Stimulated activated naive CD8-positive, alpha-beta T cell treated with anti-CD3 and anti-CD28 coated beads, Interleukin-15, amount 100 ng/mL, for 72 hours (primary cell): Measurements from ENCODE around the gene ERBB4.
"Not testable (repeated sequence)": the region's sequence is repeated elsewhere in the genome, so short reads cannot be mapped to it uniquely, and the experiment has no call there.

Experiments used
- ATAC-seq: fragments of 150-1000 bp; cut with Tn5 transposase; 2 replicates; pipeline ENCODE4 v1.10.0; 2021; ENCODE audit warnings: mild to moderate bottlenecking, moderate library complexity
- DNase-seq, 2 donors: peaks; one replicate each; pipeline ENCODE4 v3.0.0; 2021 to 2022
- H3K27ac Mint-ChIP-seq, 2 donors: one replicate each; pipeline ENCODE4 v1.8.0; 2022; ENCODE audit warnings: mild to moderate bottlenecking in 2 of 2, mixed read lengths in 2 of 2, moderate library complexity in 2 of 2
- H3K27me3 Mint-ChIP-seq: one replicate; pipeline ENCODE4 v1.8.0; 2022; ENCODE audit warnings: mixed read lengths
- H3K4me1 Mint-ChIP-seq: one replicate; pipeline ENCODE4 v1.8.0; 2022; ENCODE audit warnings: mild to moderate bottlenecking, mixed read lengths
- H3K4me3 Mint-ChIP-seq, 2 donors: one replicate each; pipeline ENCODE4 v1.8.0; 2022; ENCODE audit warnings: mild to moderate bottlenecking in 2 of 2, mixed read lengths in 2 of 2, moderate library complexity in 1 of 2
- H3K9me3 Mint-ChIP-seq, 2 donors: one replicate each; pipeline ENCODE4 v1.8.0; 2022; ENCODE audit warnings: mixed read lengths in 2 of 2

Gene ERBB4

DNA sequence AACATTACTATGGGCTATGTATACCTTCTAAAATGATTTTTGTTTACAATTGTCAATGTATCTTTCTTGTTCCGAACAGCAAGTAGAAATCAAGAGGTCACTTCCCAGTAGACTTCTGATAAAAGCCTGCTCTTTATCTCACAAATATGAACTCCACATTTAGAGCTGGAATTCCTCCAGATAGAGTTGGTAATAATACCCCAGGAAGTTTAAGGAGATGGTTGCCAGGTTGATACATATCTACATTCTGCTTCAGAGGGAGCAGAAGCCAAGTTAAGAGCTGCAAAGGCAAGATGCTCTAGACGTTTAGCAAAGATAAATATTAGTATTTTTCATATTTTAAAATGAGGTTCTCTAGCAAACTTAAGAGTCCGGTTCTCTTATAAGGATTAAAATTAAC is 267.0 kb downstream of the ERBB4 start:
- Mint-ChIP-seq H3K27ac (no peak overlapping the region), H3K4me1 (no peaks in the 10 kb centered on the region), H3K4me3 (no peak overlapping the region), H3K27me3 (no peaks in the 10 kb centered on the region), H3K9me3 (no peaks in the 10 kb centered on the region)
- DNase-seq (no peak), ATAC-seq (no peak)

DNA sequence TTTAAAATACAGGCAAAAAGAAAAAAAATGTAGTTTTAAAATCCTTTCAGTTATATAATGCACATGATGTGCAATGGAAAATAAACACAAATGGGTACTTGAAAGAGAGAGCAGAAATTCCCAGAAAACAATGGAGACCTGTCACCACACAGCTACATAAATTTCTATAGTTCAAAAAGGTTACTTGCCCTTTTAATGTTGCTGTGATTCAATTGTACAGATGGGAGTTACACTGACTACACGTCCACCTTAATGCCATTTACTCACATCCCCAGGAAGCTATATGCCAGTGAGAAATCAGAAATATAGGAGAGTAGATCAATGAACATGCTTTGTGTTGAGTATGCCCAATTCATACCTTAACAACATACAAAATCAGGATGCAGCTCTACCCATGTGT is 269.6 kb downstream of the ERBB4 start:
- DNase-seq = no peak
- no peaks in the 10 kb centered on the region for H3K9me3 Mint-ChIP-seq
- no peak overlapping the region for H3K4me3 Mint-ChIP-seq
- ATAC-seq = no peak
- no peak overlapping the region for H3K27ac Mint-ChIP-seq
- no peaks in the 10 kb centered on the region for H3K4me1 Mint-ChIP-seq
- no peaks in the 10 kb centered on the region for H3K27me3 Mint-ChIP-seq

DNA sequence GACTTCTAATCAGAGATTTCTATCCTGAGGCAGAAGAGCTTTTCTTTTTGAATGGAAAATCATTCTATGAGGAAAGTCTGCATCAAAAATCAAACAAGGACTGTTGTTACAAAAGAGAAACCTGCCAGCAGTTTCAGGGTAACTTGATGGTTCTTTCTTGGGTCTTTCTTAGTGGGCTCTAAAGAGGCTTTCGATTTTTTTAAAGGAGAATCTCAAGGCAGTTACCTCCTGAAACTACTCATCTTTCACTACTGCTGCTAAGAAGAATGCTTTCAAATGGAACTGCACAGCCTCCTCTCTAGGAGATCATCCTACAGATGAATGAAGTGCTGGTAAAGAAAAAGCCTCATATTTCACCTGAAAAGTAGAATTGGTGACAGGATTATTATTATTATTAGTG is 272.3 kb downstream of the ERBB4 start:
- H3K9me3 Mint-ChIP-seq = no peaks in the 10 kb centered on the region
- no peak for DNase-seq
- no peak overlapping the region for H3K27ac Mint-ChIP-seq
- no peaks in the 10 kb centered on the region for H3K4me1 Mint-ChIP-seq
- H3K27me3 Mint-ChIP-seq = no peaks in the 10 kb centered on the region
- no peak overlapping the region for H3K4me3 Mint-ChIP-seq
- ATAC-seq = no peak

DNA sequence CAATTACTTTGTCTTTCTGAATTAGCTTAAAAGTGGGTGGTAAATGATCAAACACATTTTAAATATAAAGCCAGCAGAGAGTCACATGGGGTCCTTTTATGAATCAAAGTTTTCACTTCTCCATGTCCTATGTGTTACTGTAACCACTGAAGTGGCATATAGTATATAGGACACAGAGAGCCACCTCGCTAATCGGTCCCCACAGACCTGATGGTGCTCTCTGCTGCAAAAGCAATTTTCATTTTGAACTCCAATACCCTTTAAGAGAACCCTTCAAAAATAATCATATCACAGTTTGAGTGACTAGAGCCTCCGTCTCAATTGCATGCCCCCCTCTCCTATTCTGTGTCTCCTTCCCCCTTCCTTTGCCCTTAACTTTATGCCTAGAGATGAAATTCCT is 272.8 kb downstream of the ERBB4 start:
- Mint-ChIP-seq H3K9me3 (no peaks in the 10 kb centered on the region), H3K4me1 (no peaks in the 10 kb centered on the region), H3K4me3 (no peak overlapping the region), H3K27me3 (no peaks in the 10 kb centered on the region), H3K27ac (no peak overlapping the region)
- DNase-seq (no peak), ATAC-seq (no peak)

DNA sequence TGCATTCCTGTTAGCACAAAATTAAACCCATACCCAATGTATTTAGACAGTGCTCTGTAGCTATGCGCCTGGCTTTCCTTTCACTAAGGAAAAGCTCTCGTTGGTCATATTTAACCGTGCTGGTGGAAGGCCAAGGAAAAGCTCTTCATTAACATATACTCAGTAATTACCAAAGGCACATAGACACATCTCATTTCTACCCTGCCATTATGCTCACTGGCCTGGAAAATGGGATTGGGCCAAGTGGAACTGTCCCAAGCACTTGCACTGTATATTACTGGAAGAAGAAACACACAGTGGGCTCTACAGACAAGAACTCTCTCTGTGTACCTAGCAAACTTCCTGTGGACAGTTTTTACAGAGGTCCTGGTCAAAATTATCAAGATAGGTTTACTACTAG is 274.4 kb downstream of the ERBB4 start:
- H3K4me3 Mint-ChIP-seq = no peak overlapping the region
- no peak overlapping the region for H3K27ac Mint-ChIP-seq
- DNase-seq (no peak), ATAC-seq (no peak)
- H3K27me3 Mint-ChIP-seq = no peaks in the 10 kb centered on the region
- no peaks in the 10 kb centered on the region for H3K4me1 Mint-ChIP-seq
- H3K9me3 Mint-ChIP-seq = no peaks in the 10 kb centered on the region

DNA sequence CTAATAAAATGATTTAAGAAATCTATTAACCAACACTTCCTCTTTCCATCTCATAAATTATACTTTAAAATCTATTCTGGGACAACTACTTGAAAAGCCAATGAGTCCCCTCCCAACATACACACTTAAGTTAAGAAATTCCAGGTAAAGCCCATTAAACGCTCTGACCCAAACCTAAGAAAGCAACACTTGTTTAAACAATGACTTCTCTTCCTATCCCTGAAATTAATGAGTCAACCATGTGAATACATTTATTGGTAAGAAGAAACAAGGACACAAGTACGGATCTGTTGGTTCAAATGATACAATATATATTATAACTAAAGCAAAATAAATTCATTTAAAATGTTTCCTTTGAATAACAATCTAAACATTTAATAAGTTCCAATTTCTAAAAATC is 279.4 kb downstream of the ERBB4 start:
- H3K4me1 Mint-ChIP-seq = no peaks in the 10 kb centered on the region
- no peaks in the 10 kb centered on the region for H3K9me3 Mint-ChIP-seq

DNA sequence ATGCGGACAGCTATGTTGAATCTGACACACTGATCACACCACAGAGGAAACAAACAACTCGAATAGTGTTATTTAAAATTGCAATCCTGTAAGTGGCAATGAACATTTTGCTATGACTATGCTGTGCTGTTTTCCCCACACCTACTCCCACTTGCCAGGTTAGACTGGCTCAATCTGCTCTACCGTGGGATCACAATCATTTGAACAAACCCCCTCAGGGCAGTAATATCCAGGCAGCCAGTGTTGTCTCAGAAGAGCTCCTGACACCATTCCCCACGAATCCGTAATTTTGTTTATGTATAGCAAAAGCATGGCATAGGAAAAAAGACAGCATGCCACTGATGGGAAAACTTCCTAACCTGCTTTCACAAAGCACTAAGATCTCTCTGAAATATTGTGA is 284.3 kb downstream of the ERBB4 start:
- H3K27me3 Mint-ChIP-seq = no peaks in the 10 kb centered on the region
- H3K27ac Mint-ChIP-seq = no peak overlapping the region
- no peak overlapping the region for H3K4me3 Mint-ChIP-seq
- no peak for DNase-seq
- H3K9me3 Mint-ChIP-seq = no peaks in the 10 kb centered on the region
- ATAC-seq = no peak
- no peaks in the 10 kb centered on the region for H3K4me1 Mint-ChIP-seq

More for the DNA sequence above, 279.4 kb downstream of the ERBB4 start:
- Mint-ChIP-seq H3K27me3 (no peaks in the 10 kb centered on the region), H3K27ac (no peak overlapping the region), H3K4me3 (no peak overlapping the region)
- no peak for DNase-seq
- no peak for ATAC-seq

DNA sequence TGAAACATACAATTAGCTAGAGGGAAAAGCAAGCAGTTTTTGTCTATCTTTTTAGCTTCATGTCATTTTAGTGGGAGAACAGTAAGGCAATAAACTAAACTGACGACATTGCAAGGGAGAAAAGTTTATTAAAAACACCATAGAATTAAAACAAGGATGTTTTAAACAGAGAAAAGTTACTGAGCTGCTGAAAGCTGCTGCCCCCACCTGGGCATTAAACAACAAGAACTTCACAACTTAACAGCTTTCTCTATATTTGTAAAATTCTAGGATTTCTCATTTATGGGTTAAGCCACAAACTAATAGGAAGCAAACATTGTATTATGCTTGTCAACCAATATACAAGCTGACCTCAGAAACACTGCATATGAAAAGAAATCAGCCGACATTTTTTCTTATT is 289.2 kb downstream of the ERBB4 start:
- DNase-seq = no peak
- Mint-ChIP-seq H3K9me3 (no peaks in the 10 kb centered on the region), H3K4me1 (no peaks in the 10 kb centered on the region), H3K27ac (no peak overlapping the region), H3K4me3 (no peak overlapping the region), H3K27me3 (no peaks in the 10 kb centered on the region)
- no peak for ATAC-seq

DNA sequence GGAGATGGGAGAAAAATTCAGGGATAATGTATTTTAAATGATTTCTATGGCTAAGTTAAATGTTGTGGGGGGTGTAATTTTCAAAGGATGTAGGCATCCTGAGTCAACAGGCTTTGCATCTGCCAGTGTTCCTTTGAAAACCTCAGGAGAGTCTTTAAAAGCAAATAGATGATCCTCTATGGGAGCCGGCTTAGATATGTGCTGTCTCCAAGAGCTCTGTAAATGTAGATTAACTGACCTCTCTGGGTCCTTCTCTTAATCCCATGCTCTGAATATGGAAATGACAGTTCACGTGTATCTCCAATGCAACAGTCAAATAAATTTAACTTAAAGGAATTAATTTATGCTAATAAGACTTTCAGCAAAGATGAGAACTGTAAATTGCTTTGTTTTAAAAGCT is 292.7 kb downstream of the ERBB4 start:
- DNase-seq = no peak
- ATAC-seq = no peak
- no peaks in the 10 kb centered on the region for H3K4me1 Mint-ChIP-seq
- no peak overlapping the region for H3K27ac Mint-ChIP-seq
- H3K27me3 Mint-ChIP-seq = no peaks in the 10 kb centered on the region
- H3K4me3 Mint-ChIP-seq = no peak overlapping the region
- no peaks in the 10 kb centered on the region for H3K9me3 Mint-ChIP-seq

DNA sequence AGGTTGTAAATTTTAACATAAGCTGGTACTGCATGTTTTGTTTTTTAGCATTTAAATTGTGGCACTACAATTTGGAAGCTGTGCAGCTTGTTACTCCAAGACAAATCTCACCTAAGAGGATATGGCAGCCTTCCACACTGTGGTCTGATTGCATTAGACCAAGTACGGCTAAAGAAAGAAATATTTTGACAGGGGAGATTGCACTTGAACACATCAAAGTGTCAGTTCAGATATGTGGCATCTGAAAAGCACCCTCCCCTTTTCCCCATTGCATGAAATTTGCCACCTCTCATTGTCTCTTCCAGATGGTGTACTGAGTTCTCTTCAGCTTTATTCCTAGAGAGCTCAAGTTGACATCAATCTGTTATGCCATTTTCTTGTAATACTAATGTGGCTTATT is 295.9 kb downstream of the ERBB4 start:
- ATAC-seq = no peak
- Mint-ChIP-seq H3K27ac (no peak overlapping the region), H3K27me3 (no peaks in the 10 kb centered on the region), H3K4me1 (no peaks in the 10 kb centered on the region), H3K9me3 (no peaks in the 10 kb centered on the region), H3K4me3 (no peak overlapping the region)
- no peak for DNase-seq

DNA sequence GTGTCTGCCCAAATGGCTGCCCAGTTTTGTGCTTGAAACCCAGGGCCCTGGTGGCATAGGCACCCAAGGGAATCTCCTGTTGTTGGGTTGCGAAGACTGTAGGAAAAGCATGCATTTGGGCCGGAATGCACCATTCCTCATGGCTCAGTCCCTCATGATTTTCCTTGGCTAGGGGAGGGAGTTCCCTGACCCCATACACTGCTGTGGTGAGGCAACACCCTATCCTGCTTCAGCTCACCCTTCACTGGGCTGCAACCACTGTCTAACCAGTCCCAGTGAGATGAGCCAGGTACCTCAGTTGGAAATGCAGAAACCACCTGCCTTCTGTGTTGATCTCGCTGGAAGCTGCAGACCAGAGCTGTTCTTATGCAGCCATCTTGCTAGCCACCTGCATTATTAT is 300.4 kb downstream of the ERBB4 start:
- not testable (repeated sequence) for H3K27ac Mint-ChIP-seq, ATAC-seq, H3K9me3 Mint-ChIP-seq, H3K4me1 Mint-ChIP-seq, H3K27me3 Mint-ChIP-seq, DNase-seq, H3K4me3 Mint-ChIP-seq

DNA sequence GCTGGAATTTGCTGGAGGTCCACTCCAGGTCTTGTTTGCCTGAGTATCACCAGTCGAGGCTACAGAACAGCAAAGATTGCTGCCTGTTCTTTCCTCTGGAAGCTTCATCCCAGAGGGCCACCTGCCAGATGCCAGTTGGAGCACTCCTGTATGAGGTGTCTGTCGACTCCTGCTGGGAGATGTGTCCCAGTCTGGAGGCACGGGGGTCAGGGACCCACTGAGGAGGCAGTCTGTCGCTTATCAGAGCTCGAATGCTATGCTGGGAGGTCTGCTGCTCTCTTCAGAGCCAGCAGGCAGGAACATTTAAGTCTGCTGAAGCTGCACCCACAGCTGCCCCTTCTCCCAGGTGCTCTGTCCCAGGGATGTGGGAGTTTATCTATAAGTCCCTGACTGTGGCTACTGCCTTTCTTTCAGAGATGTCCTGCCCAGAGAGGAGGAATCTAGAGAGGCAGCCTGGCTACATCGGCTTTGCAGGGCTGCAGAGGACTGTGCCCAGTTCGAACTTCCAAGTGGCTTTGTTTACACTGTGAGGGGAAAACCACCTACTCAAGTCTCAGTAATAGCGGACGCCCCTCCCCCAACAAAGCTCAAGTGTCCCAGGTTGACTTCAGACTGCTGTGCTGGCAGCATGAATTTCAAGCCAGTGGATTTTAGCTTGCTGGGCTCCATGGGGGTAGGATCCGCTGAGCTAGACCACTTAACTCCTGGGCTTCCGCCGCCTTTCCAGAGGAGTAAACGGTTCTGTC is 301.1 kb downstream of the ERBB4 start:
- ATAC-seq (no peak), DNase-seq (no peak)
- H3K27me3 Mint-ChIP-seq = no peaks in the 10 kb centered on the region
- H3K4me3 Mint-ChIP-seq = no peak overlapping the region
- no peaks in the 10 kb centered on the region for H3K4me1 Mint-ChIP-seq
- H3K9me3 Mint-ChIP-seq = peaks cover 0 to 7% of the 10 kb centered on the region in 2 donors
- no peak overlapping the region for H3K27ac Mint-ChIP-seq

DNA sequence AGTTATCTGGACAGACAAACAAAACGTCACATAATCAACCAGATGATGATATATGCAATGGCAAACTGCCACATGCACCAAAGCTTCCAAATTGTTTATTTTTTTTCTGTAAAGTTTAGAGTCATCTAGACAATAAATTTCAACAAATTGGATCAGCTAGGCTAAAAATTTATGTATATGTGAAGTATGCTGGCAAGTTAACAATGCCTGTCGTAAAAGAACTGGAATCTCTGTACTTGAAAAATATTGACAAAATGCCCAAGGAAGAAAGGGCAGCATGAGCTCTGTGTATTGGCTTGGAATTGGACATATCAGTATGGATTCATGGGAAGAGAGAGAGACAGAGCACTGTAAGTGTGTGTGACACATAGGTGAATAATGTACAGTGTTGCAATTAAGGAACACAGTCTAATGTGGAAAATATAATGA is 309.8 kb downstream of the ERBB4 start:
- ATAC-seq (no peak), DNase-seq (no peak)
- Mint-ChIP-seq H3K27ac (no peak overlapping the region), H3K4me1 (no peaks in the 10 kb centered on the region), H3K9me3 (peaks cover 0 to 7% of the 10 kb centered on the region in 2 donors), H3K4me3 (no peak overlapping the region), H3K27me3 (no peaks in the 10 kb centered on the region)

DNA sequence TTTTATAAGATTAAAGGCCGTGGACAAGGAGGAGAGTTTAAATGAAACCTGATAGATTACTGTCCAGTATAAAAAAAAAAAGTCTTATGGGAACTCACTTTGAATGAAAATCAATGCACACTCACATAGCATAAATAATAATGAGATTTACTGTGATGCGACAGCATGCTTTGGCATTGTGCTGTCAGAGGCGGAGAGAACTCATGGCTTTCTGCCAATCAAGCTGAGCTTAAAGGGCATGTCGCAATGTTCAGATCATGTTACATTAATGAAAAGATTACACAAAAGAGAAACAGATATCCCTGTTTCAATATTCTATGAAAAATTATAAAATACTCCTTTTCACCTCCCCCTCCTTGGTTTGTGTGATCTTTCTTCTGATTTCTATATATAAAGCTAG is 310.8 kb downstream of the ERBB4 start:
- H3K27me3 Mint-ChIP-seq = no peaks in the 10 kb centered on the region
- no peaks in the 10 kb centered on the region for H3K4me1 Mint-ChIP-seq
- DNase-seq = no peak
- ATAC-seq = no peak
- no peak overlapping the region for H3K4me3 Mint-ChIP-seq
- H3K9me3 Mint-ChIP-seq = peaks cover 0 to 7% of the 10 kb centered on the region in 2 donors
- no peak overlapping the region for H3K27ac Mint-ChIP-seq

DNA sequence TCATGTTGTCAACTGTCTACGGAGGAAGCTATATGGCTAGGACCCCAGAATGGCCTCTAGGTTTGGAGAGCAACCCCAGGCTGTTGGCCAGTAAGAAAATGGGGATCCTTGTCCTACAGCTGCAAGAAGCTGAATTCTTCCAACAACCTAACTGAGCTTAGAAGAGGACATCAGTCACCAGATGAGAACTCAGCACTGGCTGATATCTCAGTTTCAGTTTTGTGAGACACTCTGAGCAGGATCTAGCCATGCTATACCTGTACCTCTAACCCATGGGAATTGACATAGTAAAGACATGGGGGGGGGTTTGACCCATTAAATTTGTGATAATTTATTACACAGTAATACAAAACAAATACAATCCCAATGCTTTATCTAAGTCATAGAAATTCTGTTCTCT is 312.5 kb downstream of the ERBB4 start:
- no peaks in the 10 kb centered on the region for H3K4me1 Mint-ChIP-seq
- DNase-seq (no peak), ATAC-seq (no peak)
- no peak overlapping the region for H3K27ac Mint-ChIP-seq
- H3K27me3 Mint-ChIP-seq = no peaks in the 10 kb centered on the region
- peaks cover 0 to 7% of the 10 kb centered on the region in 2 donors for H3K9me3 Mint-ChIP-seq
- no peak overlapping the region for H3K4me3 Mint-ChIP-seq

DNA sequence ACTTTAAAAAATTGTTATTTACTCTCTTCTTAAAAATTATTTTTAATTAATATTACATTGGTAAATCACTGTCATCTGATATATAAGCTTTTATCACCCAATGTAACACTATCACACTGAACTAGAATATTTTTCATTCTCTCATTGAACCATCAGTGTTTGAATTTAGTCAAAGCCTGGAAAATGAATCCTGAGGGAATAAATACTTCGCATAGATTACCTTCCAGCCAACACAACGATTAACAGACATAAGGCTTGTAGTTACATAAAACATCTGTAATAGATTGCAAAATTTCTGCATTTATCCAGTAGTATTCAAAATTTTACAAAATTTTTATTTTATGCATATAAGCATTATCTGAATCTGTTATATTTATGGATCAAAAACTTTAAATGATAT is 314.9 kb downstream of the ERBB4 start:
- no peak overlapping the region for H3K27ac Mint-ChIP-seq

DNA sequence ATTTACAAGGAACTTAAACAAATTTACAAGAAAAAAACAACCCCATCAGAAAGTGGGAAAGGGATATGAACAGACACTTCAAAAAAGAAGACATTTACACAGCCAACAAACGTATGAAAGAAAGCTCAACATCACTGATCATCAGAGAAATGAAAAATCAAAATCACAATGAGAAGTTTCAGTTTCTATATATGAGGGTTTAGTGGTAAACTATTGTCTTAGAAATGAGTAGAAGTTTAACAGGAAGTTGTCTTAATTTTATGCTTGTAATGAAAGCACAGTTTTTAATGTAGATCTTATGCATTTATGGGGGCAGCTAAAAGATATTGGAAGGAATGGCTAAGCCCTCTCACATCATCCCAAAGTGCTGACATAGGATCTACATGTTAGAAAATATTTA is 325.4 kb downstream of the ERBB4 start:
- H3K4me1 Mint-ChIP-seq = no peaks in the 10 kb centered on the region
- H3K27ac Mint-ChIP-seq = no peak overlapping the region
- DNase-seq = no peak
- H3K27me3 Mint-ChIP-seq = no peaks in the 10 kb centered on the region
- peaks cover 0 to 7% of the 10 kb centered on the region in 2 donors for H3K9me3 Mint-ChIP-seq
- no peak for ATAC-seq
- no peak overlapping the region for H3K4me3 Mint-ChIP-seq

More for the DNA sequence above, 314.9 kb downstream of the ERBB4 start:
- peaks cover 0 to 1% of the 10 kb centered on the region in 2 donors for H3K9me3 Mint-ChIP-seq
- no peaks in the 10 kb centered on the region for H3K4me1 Mint-ChIP-seq
- ATAC-seq (no peak), DNase-seq (no peak)
- no peaks in the 10 kb centered on the region for H3K27me3 Mint-ChIP-seq
- no peak overlapping the region for H3K4me3 Mint-ChIP-seq
